Transverse colon (tissue), 4 donors: ENCODE measurements around the gene NRBF2. TPM values are rescaled to one million over a fixed set of nuclear protein-coding genes. Genes with fewer than 3 reads are reported as not detected.
A peak's percentile ranks its signal among the peaks of the same experiment; 100 is the strongest.
"Not testable (repeated sequence)": the region's sequence is repeated elsewhere in the genome, so short reads cannot be mapped to it uniquely, and the experiment has no call there.

Experiments used
- DNase-seq: peaks from one replicate; pipeline ENCODE4 v3.0.0-alpha.2; 2019
- H3K27ac ChIP-seq, 4 donors: fragments of 200-600 bp; sonication (generic); 2 replicates each; pipeline ENCODE4 v1.5.1; 2016 to 2018; ENCODE audit warnings: inconsistent platforms in 4 of 4
- H3K27me3 ChIP-seq: fragments of 200-600 bp; sonication (generic); 2 replicates; pipeline ENCODE4 v1.5.1; 2017; ENCODE audit warnings: inconsistent platforms
- H3K36me3 ChIP-seq, 4 donors: fragments of 200-600 bp; sonication (generic); 2 replicates each; pipeline ENCODE4 v1.5.1; 2017 to 2019; ENCODE audit warnings: inconsistent platforms in 4 of 4
- H3K4me1 ChIP-seq, 4 donors: fragments of 200-600 bp; sonication (generic); 2 replicates each; pipeline ENCODE4 v1.5.1; 2017 to 2020; ENCODE audit warnings: inconsistent platforms in 4 of 4
- H3K4me3 ChIP-seq, 4 donors: fragments of 200-600 bp; sonication (generic); 1 replicate in 1 of 4; 2 replicates in 3 of 4; pipeline versions ENCODE4 v1.5.1 to v1.6.1; 2017 to 2019; ENCODE audit warnings: inconsistent platforms in 4 of 4
- H3K9me3 ChIP-seq, 2 donors: fragments of 200-600 bp; sonication (generic); 2 replicates each; pipeline ENCODE4 v1.5.1; 2017 to 2019; ENCODE audit warnings: inconsistent platforms in 2 of 2
- CTCF ChIP-seq, 5 experiments: fragments of 200-600 bp in 3 of 5; fragments of 450-650 bp in 2 of 5; sonication (generic) in 3 of 5; IDR thresholded peaks; 1 replicate in 2 of 5; 2 replicates in 3 of 5; pipeline ENCODE4 v1.5.1; 2016 to 2017; ENCODE audit warnings: antibody characterized with exemption in 5 of 5, inconsistent platforms in 3 of 5, mild to moderate bottlenecking in 2 of 5, moderate library complexity in 1 of 5
- EP300 ChIP-seq: sonication (generic); formaldehyde crosslinking; IDR thresholded peaks from one replicate; pipeline ENCODE4 v1.6.1; 2017; ENCODE audit warnings: antibody characterized with exemption, low read depth
- POLR2A ChIP-seq: fragments of 450-650 bp; IDR thresholded peaks from one replicate; pipeline ENCODE4 v1.6.1; 2016; ENCODE audit warnings: antibody characterized with exemption, mild to moderate bottlenecking, moderate library complexity
- POLR2AphosphoS5 ChIP-seq, 3 donors: sonication (generic); formaldehyde crosslinking; IDR thresholded peaks; one replicate each; pipeline ENCODE4 v1.6.1; 2016; ENCODE audit warnings: antibody characterized with exemption in 3 of 3
- WGBS, 2 donors: methylation state at CpG; one replicate each; pipeline ENCODE4 v1.1.5; 2018; ENCODE audit warnings: low coverage in 1 of 2; 5-methylcytosine and 5-hydroxymethylcytosine counted together
- in situ Hi-C, 4 donors: fragments of 200-750 bp; cut with MboI; loops; one replicate each; pipeline versions ENCODE4 v1.15.0 to v1.15.1; 2017; ENCODE audit warnings: low sequenced_read_pairs in 3 of 4, low pct_ligation_motif_present in 1 of 4, low pct_unique_long_range_greater_than_20kb in 1 of 4
- intact Hi-C: fragments of 100-400 bp; cut with DNase I; formaldehyde crosslinking; loops from one replicate; pipeline ENCODE4 v1.15.1; 2023; ENCODE audit warnings: low total_unique reads
- total RNA-seq, 4 donors: library from RNA; depleted of rRNA; stranded (reverse); fragments of >200 nt; gene quantifications; one replicate each; pipeline ENCODE4 v1.1.0, GENCODE V29; 2016

NRBF2 gene
- total RNA-seq, 4 donors from 2014 or later, result 1.4 to 21.3 (median 17.6) TPM

GRCh38 chr10:63146503-63146902 lies 13.4 kb downstream of the NRBF2 start:
- in situ Hi-C loops (no loop called here), intact Hi-C loops (no loop called here)
- no peak for DNase-seq
- Histone ChIP-seq H3K27me3 (no peaks in the 10 kb centered on the region), H3K4me3 (no peak overlapping the region), H3K36me3 (no peaks in the 10 kb centered on the region), H3K9me3 (no peaks in the 10 kb centered on the region), H3K27ac (no peak overlapping the region), H3K4me1 (peaks cover 0 to 19% (median 11%) of the 10 kb centered on the region in 4 donors)
- TF ChIP-seq CTCF (IDR thresholded peaks at IDR 0.05), result no peak
- no peak for TF ChIP-seq POLR2AphosphoS5 (IDR thresholded peaks at IDR 0.05)
- TF ChIP-seq EP300, result no peak
- no peak for TF ChIP-seq POLR2A

- Histone ChIP-seq H3K36me3 (peaks cover 0 to 8% (median 3%) of the 10 kb centered on the region in 4 donors), H3K4me1 (peaks cover 8 to 27% (median 18%) of the 10 kb centered on the region in 4 donors), H3K4me3 (no peak overlapping the region), H3K27ac (no peak overlapping the region), H3K27me3 (no peaks in the 10 kb centered on the region), H3K9me3 (no peaks in the 10 kb centered on the region)
- intact Hi-C loops (loop anchor here (10.0 kb wide), 1 partner anchor 346 kb away; the partner anchor contains the start of gene ADO), in situ Hi-C loops (loop anchor here in 2 of 4 donors (25.0 kb wide), 1 partner anchor 338 kb away; the partner anchor contains the start of genes ADO (in 2 of the 2) and EGR2 (in 2 of the 2))
- TF ChIP-seq EP300 (no peak), POLR2AphosphoS5 (IDR thresholded peaks at IDR 0.05) (no peak), CTCF (IDR thresholded peaks at IDR 0.05) (no peak), POLR2A (no peak)
- WGBS, 2 donors, result 92% methylated on average over 4 of the region's 4 CpGs; no CpG with 5 or more reads in 1 of the 2 donors
- DNase-seq, result no peak
Measured at GRCh38 chr10:63150745-63151144, 17.6 kb downstream of the NRBF2 start.

GRCh38 chr10:63153868-63154545 lies 20.9 kb downstream of the NRBF2 start:
- peaks cover 16 to 30% (median 18%) of the 10 kb centered on the region in 4 donors for H3K4me1 ChIP-seq
- in situ Hi-C loops, result loop anchor here in 2 of 4 donors (25.0 kb wide), 1 partner anchor 342 kb away; the partner anchor contains the start of genes ADO (in 2 of the 2) and EGR2 (in 2 of the 2)
- not testable (repeated sequence) for H3K4me3 ChIP-seq, H3K9me3 ChIP-seq, H3K27me3 ChIP-seq, DNase-seq, H3K36me3 ChIP-seq
- intact Hi-C loops, result loop anchor here (10.0 kb wide), 1 partner anchor 349 kb away; the partner anchor contains the start of gene ADO
- WGBS, 2 donors, result 84 to 86% methylated on average over 9 of the region's 9 CpGs
- peak overlapping the region; percentile 43 to 81 (median 74) for H3K27ac ChIP-seq

GRCh38 chr10:63154546-63155387 lies 21.6 kb downstream of the NRBF2 start:
- Histone ChIP-seq H3K27me3 (no peaks in the 10 kb centered on the region), H3K27ac (peak overlapping the region; percentile 71 to 82 (median 78)), H3K4me3 (no peak overlapping the region), H3K9me3 (no peaks in the 10 kb centered on the region), H3K4me1 (peaks cover 16 to 30% (median 18%) of the 10 kb centered on the region in 4 donors), H3K36me3 (peaks cover 0 to 8% (median 3%) of the 10 kb centered on the region in 4 donors)
- no peak for TF ChIP-seq POLR2AphosphoS5 (IDR thresholded peaks at IDR 0.05)
- no peak for TF ChIP-seq CTCF (IDR thresholded peaks at IDR 0.05)
- TF ChIP-seq EP300, result no peak
- in situ Hi-C loops, result loop anchor here in 2 of 4 donors (25.0 kb wide), 1 partner anchor 342 kb away; the partner anchor contains the start of genes ADO (in 2 of the 2) and EGR2 (in 2 of the 2)
- WGBS, 2 donors, result 49 to 65% methylated on average over 6 of the region's 6 CpGs
- intact Hi-C loops, result loop anchor here (5.0 to 10.0 kb wide), 3 partner anchors 350 to 717 kb away; partner anchors contain the start of gene ADO
- no peak for DNase-seq
